Mammary epithelial cell (primary cell): ENCODE results near the gene EDC3.

Source experiments
- EZH2 ChIP-seq: IDR thresholded peaks from 2 replicates; pipeline ENCODE4 v1.6.1; 2012; ENCODE audit warnings: low read length, inconsistent platforms, borderline replicate concordance
- TF ChIP-seq, protein P1 (sequence below), 2 donors: IDR thresholded peaks in 1 of 2; conservative IDR thresholded peaks in 1 of 2; 2 replicates each; pipeline ENCODE4 v1.5.1; 2011 to 2012; ENCODE audit warnings: inconsistent platforms in 2 of 2, low read length in 2 of 2, mild to moderate bottlenecking in 2 of 2, control low read depth in 1 of 2, low read depth in 1 of 2; ENCODE audit not compliant: insufficient read depth in 1 of 2; ENCODE audit errors: extremely low read depth in 1 of 2

DNA sequence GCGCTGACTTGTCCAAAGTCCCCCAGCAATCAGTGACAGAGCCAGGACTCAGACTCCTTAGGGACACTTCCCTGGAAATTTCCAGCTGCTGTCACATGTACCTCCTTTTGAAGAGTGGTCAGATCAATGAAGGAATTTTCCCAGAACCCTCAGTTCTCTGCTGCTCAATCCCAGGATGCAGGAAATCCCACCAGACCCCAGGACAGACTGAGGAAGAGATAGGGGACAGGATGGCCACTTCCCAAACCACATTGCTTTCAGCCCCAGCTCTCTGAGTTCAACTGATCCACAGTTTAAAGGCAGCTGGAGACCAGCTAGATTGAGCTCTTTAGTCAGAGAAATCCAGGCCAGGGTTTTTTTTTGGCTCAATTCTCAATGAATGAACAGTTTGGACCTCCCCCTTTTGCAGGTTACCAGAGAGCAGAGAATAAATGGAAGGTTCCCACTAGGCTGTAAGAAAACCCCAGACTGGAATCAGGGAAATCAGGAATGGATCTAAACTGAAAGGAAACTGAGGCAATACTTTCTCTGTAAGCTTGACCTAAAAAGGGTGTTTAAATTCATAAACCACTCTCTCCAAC lies 28.0 kb upstream of the EDC3 start:
- TF ChIP-seq EZH2: no peak
- TF ChIP-seq, protein P1, sequence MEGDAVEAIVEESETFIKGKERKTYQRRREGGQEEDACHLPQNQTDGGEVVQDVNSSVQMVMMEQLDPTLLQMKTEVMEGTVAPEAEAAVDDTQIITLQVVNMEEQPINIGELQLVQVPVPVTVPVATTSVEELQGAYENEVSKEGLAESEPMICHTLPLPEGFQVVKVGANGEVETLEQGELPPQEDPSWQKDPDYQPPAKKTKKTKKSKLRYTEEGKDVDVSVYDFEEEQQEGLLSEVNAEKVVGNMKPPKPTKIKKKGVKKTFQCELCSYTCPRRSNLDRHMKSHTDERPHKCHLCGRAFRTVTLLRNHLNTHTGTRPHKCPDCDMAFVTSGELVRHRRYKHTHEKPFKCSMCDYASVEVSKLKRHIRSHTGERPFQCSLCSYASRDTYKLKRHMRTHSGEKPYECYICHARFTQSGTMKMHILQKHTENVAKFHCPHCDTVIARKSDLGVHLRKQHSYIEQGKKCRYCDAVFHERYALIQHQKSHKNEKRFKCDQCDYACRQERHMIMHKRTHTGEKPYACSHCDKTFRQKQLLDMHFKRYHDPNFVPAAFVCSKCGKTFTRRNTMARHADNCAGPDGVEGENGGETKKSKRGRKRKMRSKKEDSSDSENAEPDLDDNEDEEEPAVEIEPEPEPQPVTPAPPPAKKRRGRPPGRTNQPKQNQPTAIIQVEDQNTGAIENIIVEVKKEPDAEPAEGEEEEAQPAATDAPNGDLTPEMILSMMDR (conservative IDR thresholded peaks at IDR 0.05 in 1 of 2, IDR thresholded peaks at IDR 0.05 in 1 of 2; ENCODE audit: extremely low read depth in 1 of 2, insufficient read depth in 1 of 2, low read depth in 1 of 2, low read length in 2 of 2): no peak
